ENCODE data around the gene AKAP11. TPM values are rescaled to one million over a fixed set of nuclear protein-coding genes. Genes with fewer than 3 reads are reported as not detected.

AKAP11 gene
- polyA plus RNA-seq, 3 donors: 1.2 to 6.8 (median 1.7) TPM

- H3K9me3 Mint-ChIP-seq: no peaks in the 10 kb centered on the region
- H3K4me1 Mint-ChIP-seq: peaks cover 6% of the 10 kb centered on the region
- no peak overlapping the region for H3K4me3 Mint-ChIP-seq
- Histone ChIP-seq H3K9ac (ENCODE audit: insufficient read depth, low read length, poor library complexity, severe bottlenecking) (no peak overlapping the region), H3K79me2 (ENCODE audit: insufficient read depth, low read length) (peaks cover 91% of the 10 kb centered on the region), H3K4me1 (ENCODE audit: control insufficient read depth in 1 of 2, insufficient read depth in 2 of 2, low read length in 2 of 2) (peaks cover 8 to 17% of the 10 kb centered on the region in 2 donors), H3K4me2 (replicated peaks; ENCODE audit: extremely low read depth, low read length, poor library complexity, severe bottlenecking) (no peak overlapping the region), H3K36me3 (replicated peaks in 1 of 2; ENCODE audit: control insufficient read depth in 1 of 2, insufficient read depth in 2 of 2, low read length in 2 of 2) (no peaks in the 10 kb centered on the region), H3K27ac (ENCODE audit: low read depth in 1 of 2, low read length in 2 of 2) (no peak overlapping the region), H2AFZ (ENCODE audit: insufficient read depth, low read depth, low read length, poor library complexity, severe bottlenecking) (no peak overlapping the region), H4K20me1 (ENCODE audit: insufficient read depth, low read length) (peaks cover 62% of the 10 kb centered on the region), H3K27me3 (ENCODE audit: control insufficient read depth in 2 of 2, insufficient read depth in 2 of 2, low read length in 2 of 2) (no peaks in the 10 kb centered on the region), H3K4me3 (replicated peaks in 1 of 3; ENCODE audit: low read depth in 2 of 3, low read length in 3 of 3) (no peak overlapping the region), H3K9me3 (replicated peaks in 1 of 2; ENCODE audit: control insufficient read depth in 1 of 2, insufficient read depth in 1 of 2, low read length in 2 of 2) (no peaks in the 10 kb centered on the region)
- WGBS (ENCODE audit: insufficient coverage): 90% methylated on average over 2 of the region's 2 CpGs
- intact Hi-C loops (cut with micrococcal nuclease): no loop called here
- peaks cover 0 to 1% (median 0%) of the 10 kb centered on the region in 3 donors for H3K27me3 Mint-ChIP-seq (ENCODE audit: low read depth in 3 of 3)
- peaks cover 5 to 8% of the 10 kb centered on the region in 2 donors for H3K36me3 Mint-ChIP-seq
- TF ChIP-seq CTCF (IDR thresholded peaks at IDR 0.05): no peak
- no peak overlapping the region for H3K27ac Mint-ChIP-seq
- DNase-seq: no peak
These were observed 8.6 kb downstream of the AKAP11 start for GRCh38 chr13:42280537-42280936.

DNA sequence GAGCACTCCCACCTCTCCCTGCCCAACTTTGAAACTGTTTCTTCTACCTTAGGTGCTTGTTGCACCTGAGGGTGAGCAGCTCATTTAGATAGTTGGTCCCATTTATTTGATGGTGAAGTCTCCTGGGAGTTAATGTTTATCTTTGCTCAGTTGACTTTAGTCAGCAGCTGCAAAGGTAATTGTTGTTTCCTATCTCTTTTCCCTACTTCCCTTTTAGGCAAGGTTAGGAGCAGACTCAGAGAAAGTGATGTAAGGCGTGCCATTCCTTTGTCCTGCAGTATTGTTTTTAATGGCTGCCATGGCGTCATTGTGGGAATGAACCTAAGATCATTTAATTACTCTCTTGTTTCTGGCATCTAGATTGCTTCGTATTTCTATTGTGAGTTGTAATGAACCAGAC, 11.6 kb downstream of the AKAP11 start:
- Histone ChIP-seq H4K20me1 (ENCODE audit: insufficient read depth, low read length) (peaks cover 55% of the 10 kb centered on the region), H3K4me3 (replicated peaks in 1 of 3; ENCODE audit: low read depth in 2 of 3, low read length in 3 of 3) (no peak overlapping the region), H3K27ac (ENCODE audit: low read depth in 1 of 2, low read length in 2 of 2) (no peak overlapping the region), H3K36me3 (replicated peaks in 1 of 2; ENCODE audit: control insufficient read depth in 1 of 2, insufficient read depth in 2 of 2, low read length in 2 of 2) (peaks cover 11 to 20% of the 10 kb centered on the region in 2 donors), H3K27me3 (ENCODE audit: control insufficient read depth in 2 of 2, insufficient read depth in 2 of 2, low read length in 2 of 2) (no peaks in the 10 kb centered on the region), H3K9ac (ENCODE audit: insufficient read depth, low read length, poor library complexity, severe bottlenecking) (no peak overlapping the region), H3K4me2 (replicated peaks; ENCODE audit: extremely low read depth, low read length, poor library complexity, severe bottlenecking) (no peak overlapping the region), H3K9me3 (replicated peaks in 1 of 2; ENCODE audit: control insufficient read depth in 1 of 2, insufficient read depth in 1 of 2, low read length in 2 of 2) (no peaks in the 10 kb centered on the region), H3K4me1 (ENCODE audit: control insufficient read depth in 1 of 2, insufficient read depth in 2 of 2, low read length in 2 of 2) (peaks cover 6 to 20% of the 10 kb centered on the region in 2 donors), H3K79me2 (ENCODE audit: insufficient read depth, low read length) (peaks cover 65% of the 10 kb centered on the region), H2AFZ (ENCODE audit: insufficient read depth, low read depth, low read length, poor library complexity, severe bottlenecking) (no peak overlapping the region)
- Mint-ChIP-seq H3K27ac (no peak overlapping the region), H3K4me3 (no peak overlapping the region), H3K9me3 (no peaks in the 10 kb centered on the region), H3K27me3 (ENCODE audit: low read depth in 3 of 3) (no peaks in the 10 kb centered on the region), H3K36me3 (peaks cover 22 to 29% of the 10 kb centered on the region in 2 donors), H3K4me1 (peaks cover 7% of the 10 kb centered on the region)
- TF ChIP-seq CTCF (IDR thresholded peaks at IDR 0.05): no peak
- intact Hi-C loops (cut with micrococcal nuclease): no loop called here
- DNase-seq: no peak
- WGBS (ENCODE audit: insufficient coverage): no CpG with 5 or more reads among the region's 3 CpGs
